ENCODE results near the gene TEAD1. TPM values are rescaled to one million over a fixed set of nuclear protein-coding genes. Genes with fewer than 3 reads are reported as not detected.
A peak's percentile ranks its signal among the peaks of the same experiment; 100 is the strongest.

TEAD1 gene
- polyA plus RNA-seq, 2 donors: 10.4 to 11.2 TPM

GRCh38 chr11:12834166-12834565 is 159.9 kb downstream of the TEAD1 start:
- Histone ChIP-seq H3K36me3 (ENCODE audit: control insufficient read depth in 2 of 2, insufficient read depth in 2 of 2, low read length in 1 of 2) (no peaks in the 10 kb centered on the region), H3K9me3 (ENCODE audit: control insufficient read depth in 2 of 2, insufficient read depth in 1 of 2, low read depth in 1 of 2, low read length in 1 of 2) (no peaks in the 10 kb centered on the region), H3K4me3 (ENCODE audit: low read depth in 1 of 2, low read length in 2 of 2) (no peak overlapping the region), H3K27me3 (ENCODE audit: control insufficient read depth in 1 of 2, insufficient read depth in 2 of 2, low read length in 2 of 2) (no peaks in the 10 kb centered on the region), H3K27ac (ENCODE audit: low read depth in 2 of 2, low read length in 1 of 2) (no peak overlapping the region), H3K4me1 (ENCODE audit: control insufficient read depth in 2 of 2, insufficient read depth in 2 of 2, low read length in 1 of 2) (peaks cover 0 to 1% of the 10 kb centered on the region in 2 donors)
- WGBS, 2 donors: 73 to 75% methylated on average over 2 of the region's 2 CpGs

- Histone ChIP-seq H3K27me3 (ENCODE audit: control insufficient read depth in 1 of 2, insufficient read depth in 2 of 2, low read length in 2 of 2) (no peaks in the 10 kb centered on the region), H3K27ac (ENCODE audit: low read depth in 2 of 2, low read length in 1 of 2) (no peak overlapping the region), H3K36me3 (ENCODE audit: control insufficient read depth in 2 of 2, insufficient read depth in 2 of 2, low read length in 1 of 2) (no peaks in the 10 kb centered on the region), H3K9me3 (ENCODE audit: control insufficient read depth in 2 of 2, insufficient read depth in 1 of 2, low read depth in 1 of 2, low read length in 1 of 2) (no peaks in the 10 kb centered on the region), H3K4me3 (ENCODE audit: low read depth in 1 of 2, low read length in 2 of 2) (no peak overlapping the region), H3K4me1 (ENCODE audit: control insufficient read depth in 2 of 2, insufficient read depth in 2 of 2, low read length in 1 of 2) (no peaks in the 10 kb centered on the region)
- WGBS, 2 donors: 100% methylated on average over 1 of the region's 1 CpG
Measured at GRCh38 chr11:12834630-12835029, 160.4 kb downstream of the TEAD1 start.

GRCh38 chr11:12835286-12835685 is 161.1 kb downstream of the TEAD1 start:
- Histone ChIP-seq H3K9me3 (ENCODE audit: control insufficient read depth in 2 of 2, insufficient read depth in 1 of 2, low read depth in 1 of 2, low read length in 1 of 2) (no peaks in the 10 kb centered on the region), H3K4me1 (ENCODE audit: control insufficient read depth in 2 of 2, insufficient read depth in 2 of 2, low read length in 1 of 2) (no peaks in the 10 kb centered on the region), H3K27me3 (ENCODE audit: control insufficient read depth in 1 of 2, insufficient read depth in 2 of 2, low read length in 2 of 2) (no peaks in the 10 kb centered on the region), H3K27ac (ENCODE audit: low read depth in 2 of 2, low read length in 1 of 2) (no peak overlapping the region), H3K4me3 (ENCODE audit: low read depth in 1 of 2, low read length in 2 of 2) (no peak overlapping the region), H3K36me3 (ENCODE audit: control insufficient read depth in 2 of 2, insufficient read depth in 2 of 2, low read length in 1 of 2) (no peaks in the 10 kb centered on the region)
- WGBS, 2 donors: 82 to 84% methylated on average over 11 of the region's 11 CpGs

- Histone ChIP-seq H3K4me3 (ENCODE audit: low read depth in 1 of 2, low read length in 2 of 2) (peak overlapping the region in 1 of 2 donors; percentile 15), H3K27me3 (ENCODE audit: control insufficient read depth in 1 of 2, insufficient read depth in 2 of 2, low read length in 2 of 2) (no peaks in the 10 kb centered on the region), H3K4me1 (ENCODE audit: control insufficient read depth in 2 of 2, insufficient read depth in 2 of 2, low read length in 1 of 2) (peaks cover 0 to 2% of the 10 kb centered on the region in 2 donors), H3K27ac (ENCODE audit: low read depth in 2 of 2, low read length in 1 of 2) (peak overlapping the region; percentile 52 to 55), H3K9me3 (ENCODE audit: control insufficient read depth in 2 of 2, insufficient read depth in 1 of 2, low read depth in 1 of 2, low read length in 1 of 2) (no peaks in the 10 kb centered on the region), H3K36me3 (ENCODE audit: control insufficient read depth in 2 of 2, insufficient read depth in 2 of 2, low read length in 1 of 2) (no peaks in the 10 kb centered on the region)
- WGBS, 2 donors: 31 to 48% methylated on average over 6 of the region's 6 CpGs
Measured at GRCh38 chr11:12838463-12839123, 164.4 kb downstream of the TEAD1 start.

- Histone ChIP-seq H3K4me3 (ENCODE audit: low read depth in 1 of 2, low read length in 2 of 2) (no peak overlapping the region), H3K36me3 (ENCODE audit: control insufficient read depth in 2 of 2, insufficient read depth in 2 of 2, low read length in 1 of 2) (no peaks in the 10 kb centered on the region), H3K9me3 (ENCODE audit: control insufficient read depth in 2 of 2, insufficient read depth in 1 of 2, low read depth in 1 of 2, low read length in 1 of 2) (no peaks in the 10 kb centered on the region), H3K27me3 (ENCODE audit: control insufficient read depth in 1 of 2, insufficient read depth in 2 of 2, low read length in 2 of 2) (no peaks in the 10 kb centered on the region), H3K27ac (ENCODE audit: low read depth in 2 of 2, low read length in 1 of 2) (no peak overlapping the region), H3K4me1 (ENCODE audit: control insufficient read depth in 2 of 2, insufficient read depth in 2 of 2, low read length in 1 of 2) (peaks cover 0 to 7% of the 10 kb centered on the region in 2 donors)
- 70 to 73% methylated on average over 6 of the region's 6 CpGs for WGBS, 2 donors
Measured at GRCh38 chr11:12840871-12841660, 166.8 kb downstream of the TEAD1 start.

- Histone ChIP-seq H3K9me3 (ENCODE audit: control insufficient read depth in 2 of 2, insufficient read depth in 1 of 2, low read depth in 1 of 2, low read length in 1 of 2) (no peaks in the 10 kb centered on the region), H3K27ac (ENCODE audit: low read depth in 2 of 2, low read length in 1 of 2) (peak overlapping the region; percentile 9 to 26), H3K4me3 (ENCODE audit: low read depth in 1 of 2, low read length in 2 of 2) (no peak overlapping the region), H3K4me1 (ENCODE audit: control insufficient read depth in 2 of 2, insufficient read depth in 2 of 2, low read length in 1 of 2) (peaks cover under 1 to 8% of the 10 kb centered on the region in 2 donors), H3K27me3 (ENCODE audit: control insufficient read depth in 1 of 2, insufficient read depth in 2 of 2, low read length in 2 of 2) (no peaks in the 10 kb centered on the region), H3K36me3 (ENCODE audit: control insufficient read depth in 2 of 2, insufficient read depth in 2 of 2, low read length in 1 of 2) (no peaks in the 10 kb centered on the region)
- WGBS, 2 donors: 14 to 25% methylated on average over 9 of the region's 9 CpGs
Measured at GRCh38 chr11:12841946-12842630, 167.9 kb downstream of the TEAD1 start.

- Histone ChIP-seq H3K36me3 (ENCODE audit: control insufficient read depth in 2 of 2, insufficient read depth in 2 of 2, low read length in 1 of 2) (no peaks in the 10 kb centered on the region), H3K4me3 (ENCODE audit: low read depth in 1 of 2, low read length in 2 of 2) (no peak overlapping the region), H3K27ac (ENCODE audit: low read depth in 2 of 2, low read length in 1 of 2) (peak overlapping the region in 1 of 2 donors; percentile 66), H3K4me1 (ENCODE audit: control insufficient read depth in 2 of 2, insufficient read depth in 2 of 2, low read length in 1 of 2) (peaks cover 3 to 8% of the 10 kb centered on the region in 2 donors), H3K9me3 (ENCODE audit: control insufficient read depth in 2 of 2, insufficient read depth in 1 of 2, low read depth in 1 of 2, low read length in 1 of 2) (no peaks in the 10 kb centered on the region), H3K27me3 (ENCODE audit: control insufficient read depth in 1 of 2, insufficient read depth in 2 of 2, low read length in 2 of 2) (no peaks in the 10 kb centered on the region)
- WGBS, 2 donors: 34 to 41% methylated on average over 6 of the region's 6 CpGs
Measured at GRCh38 chr11:12842933-12843636, 168.9 kb downstream of the TEAD1 start.

GRCh38 chr11:12845163-12845562 is 170.9 kb downstream of the TEAD1 start:
- Histone ChIP-seq H3K27ac (ENCODE audit: low read depth in 2 of 2, low read length in 1 of 2) (no peak overlapping the region), H3K36me3 (ENCODE audit: control insufficient read depth in 2 of 2, insufficient read depth in 2 of 2, low read length in 1 of 2) (no peaks in the 10 kb centered on the region), H3K4me3 (ENCODE audit: low read depth in 1 of 2, low read length in 2 of 2) (no peak overlapping the region), H3K27me3 (ENCODE audit: control insufficient read depth in 1 of 2, insufficient read depth in 2 of 2, low read length in 2 of 2) (no peaks in the 10 kb centered on the region), H3K4me1 (ENCODE audit: control insufficient read depth in 2 of 2, insufficient read depth in 2 of 2, low read length in 1 of 2) (peaks cover 3 to 8% of the 10 kb centered on the region in 2 donors), H3K9me3 (ENCODE audit: control insufficient read depth in 2 of 2, insufficient read depth in 1 of 2, low read depth in 1 of 2, low read length in 1 of 2) (no peaks in the 10 kb centered on the region)
- WGBS, 2 donors: 76 to 81% methylated on average over 6 of the region's 6 CpGs

- Histone ChIP-seq H3K36me3 (ENCODE audit: control insufficient read depth in 2 of 2, insufficient read depth in 2 of 2, low read length in 1 of 2) (no peaks in the 10 kb centered on the region), H3K4me1 (ENCODE audit: control insufficient read depth in 2 of 2, insufficient read depth in 2 of 2, low read length in 1 of 2) (peaks cover 3 to 6% of the 10 kb centered on the region in 2 donors), H3K27ac (ENCODE audit: low read depth in 2 of 2, low read length in 1 of 2) (peak overlapping the region; percentile 16 to 40), H3K4me3 (ENCODE audit: low read depth in 1 of 2, low read length in 2 of 2) (no peak overlapping the region), H3K27me3 (ENCODE audit: control insufficient read depth in 1 of 2, insufficient read depth in 2 of 2, low read length in 2 of 2) (no peaks in the 10 kb centered on the region), H3K9me3 (ENCODE audit: control insufficient read depth in 2 of 2, insufficient read depth in 1 of 2, low read depth in 1 of 2, low read length in 1 of 2) (no peaks in the 10 kb centered on the region)
- 30 to 33% methylated on average over 10 of the region's 10 CpGs for WGBS, 2 donors
Measured at GRCh38 chr11:12845739-12846358, 171.6 kb downstream of the TEAD1 start.

Data from esophagus (tissue), 2 donors.